HepG2 (cell line): ENCODE results near the gene ABCC1. TPM values are rescaled to one million over a fixed set of nuclear protein-coding genes. Genes with fewer than 3 reads are reported as not detected.
A peak's percentile ranks its signal among the peaks of the same experiment; 100 is the strongest.

Experiments
- ARHGAP35 ChIP-seq: sonication (generic); formaldehyde crosslinking; IDR thresholded peaks from 2 replicates; pipeline ENCODE4 v1.9.0; 2022; ENCODE audit warnings: mild to moderate bottlenecking, inconsistent platforms, moderate library complexity, missing genetic modification reagents, borderline replicate concordance
- DDIT3 ChIP-seq: sonication (generic); formaldehyde crosslinking; IDR thresholded peaks from 2 replicates; pipeline ENCODE4 v1.4.0; 2020; ENCODE audit warnings: mild to moderate bottlenecking, missing genetic modification reagents
- ELF1 ChIP-seq: sonication (generic); formaldehyde crosslinking; IDR thresholded peaks from 2 replicates; pipeline ENCODE4 v1.4.0; 2020; ENCODE audit warnings: missing genetic modification reagents
- ETV5 ChIP-seq: IDR thresholded peaks from 2 replicates; pipeline ENCODE4 v1.6.1; 2018; ENCODE audit warnings: missing biosample characterization, missing genetic modification reagents, inconsistent platforms, borderline replicate concordance
- FOXO1 ChIP-seq: sonication (generic); formaldehyde crosslinking; IDR thresholded peaks from 2 replicates; pipeline ENCODE4 v1.4.0; 2020; ENCODE audit warnings: missing genetic modification reagents
- HOXD1 ChIP-seq: sonication (generic); formaldehyde crosslinking; IDR thresholded peaks from 2 replicates; pipeline ENCODE4 v1.5.0; 2020; ENCODE audit warnings: missing genetic modification reagents
- KDM5A ChIP-seq: fragments of 200-600 bp; sonication (generic); IDR thresholded peaks from 2 replicates; pipeline ENCODE4 v1.7.0; 2018; ENCODE audit warnings: antibody characterized with exemption, mild to moderate bottlenecking, low read length, borderline replicate concordance
- MIXL1 ChIP-seq: IDR thresholded peaks from 2 replicates; pipeline ENCODE4 v1.6.1; 2016
- MYC ChIP-seq: sonication (generic); formaldehyde crosslinking; IDR thresholded peaks from 2 replicates; pipeline ENCODE4 v1.9.0; 2021; ENCODE audit warnings: missing genetic modification reagents, borderline replicate concordance
- SALL2 ChIP-seq: sonication (generic); formaldehyde crosslinking; IDR thresholded peaks from 2 replicates; pipeline ENCODE4 v1.8.1; 2023; ENCODE audit warnings: mild to moderate bottlenecking, missing genetic modification reagents, inconsistent platforms
- TBX2 ChIP-seq: sonication (generic); formaldehyde crosslinking; IDR thresholded peaks from 2 replicates; pipeline ENCODE4 v1.5.0; 2020; ENCODE audit warnings: missing genetic modification reagents, mild to moderate bottlenecking, borderline replicate concordance
- TCF7 ChIP-seq: sonication (generic); IDR thresholded peaks from 2 replicates; pipeline ENCODE4 v1.6.1; 2016; ENCODE audit warnings: antibody characterized with exemption, low read depth
- ZBTB44 ChIP-seq: sonication (generic); formaldehyde crosslinking; IDR thresholded peaks from 2 replicates; pipeline ENCODE4 v1.4.0; 2020; ENCODE audit warnings: missing genetic modification reagents
- ZFP82 ChIP-seq: sonication (generic); formaldehyde crosslinking; IDR thresholded peaks from 2 replicates; pipeline ENCODE4 v1.5.1; 2020; ENCODE audit warnings: mild to moderate bottlenecking, missing genetic modification reagents, borderline replicate concordance
- ZMYM3 ChIP-seq: sonication (generic); formaldehyde crosslinking; IDR thresholded peaks from 2 replicates; pipeline ENCODE4 v1.5.1; 2020; ENCODE audit warnings: mild to moderate bottlenecking, missing genetic modification reagents
- ZNF260 ChIP-seq: sonication (generic); formaldehyde crosslinking; IDR thresholded peaks from 2 replicates; pipeline ENCODE4 v1.4.0; 2020; ENCODE audit warnings: missing genetic modification reagents, low read depth, mild to moderate bottlenecking, borderline replicate concordance
- ZNF292 ChIP-seq: sonication (generic); formaldehyde crosslinking; IDR thresholded peaks from 2 replicates; pipeline ENCODE4 v1.8.1; 2022; ENCODE audit warnings: mild to moderate bottlenecking, low read depth, missing genetic modification reagents, borderline replicate concordance
- ZNF512B ChIP-seq: sonication (generic); formaldehyde crosslinking; IDR thresholded peaks from 2 replicates; pipeline ENCODE4 v1.5.1; 2020; ENCODE audit warnings: missing genetic modification reagents, mild to moderate bottlenecking, borderline replicate concordance
- ZNF720 ChIP-seq: sonication (generic); formaldehyde crosslinking; IDR thresholded peaks from 2 replicates; pipeline ENCODE4 v1.4.0; 2020; ENCODE audit warnings: missing genetic modification reagents
- ZNF776 ChIP-seq: sonication (generic); formaldehyde crosslinking; IDR thresholded peaks from 2 replicates; pipeline ENCODE4 v1.4.0; 2020; ENCODE audit warnings: mild to moderate bottlenecking, missing genetic modification reagents
- ZNF781 ChIP-seq: sonication (generic); formaldehyde crosslinking; IDR thresholded peaks from 2 replicates; pipeline ENCODE4 v1.5.1; 2020; ENCODE audit warnings: borderline replicate concordance, mild to moderate bottlenecking, missing genetic modification reagents; ENCODE audit errors: not compliant biosample characterization
- ZNF792 ChIP-seq: IDR thresholded peaks from 2 replicates; pipeline ENCODE4 v1.6.1; 2016
- ZNF816 ChIP-seq: sonication (generic); formaldehyde crosslinking; IDR thresholded peaks from 2 replicates; pipeline ENCODE4 v1.8.0; 2022; ENCODE audit warnings: missing genetic modification reagents, mild to moderate bottlenecking, borderline replicate concordance
- ZSCAN25 ChIP-seq: sonication (generic); formaldehyde crosslinking; IDR thresholded peaks from 2 replicates; pipeline ENCODE4 v1.8.0; 2022; ENCODE audit warnings: mild to moderate bottlenecking, missing genetic modification reagents
- polyA plus RNA-seq, 8 experiments: library from polyadenylated mRNA; depleted of rRNA in 3 of 8; stranded (reverse) in 7 of 8; unstranded in 1 of 8; fragments of >200 nt; fragmentation: Illumina TruSeq in 4 of 8; extraction: Trizol in 4 of 8; gene quantifications; 2 replicates each; pipeline versions ENCODE4 v1.2.1 to v1.2.3, GENCODE V29; 2011 to 2016; ENCODE audit warnings: low read depth in 4 of 8, missing spikeins in 1 of 8, mixed read lengths in 1 of 8; ENCODE audit not compliant: insufficient read depth in 1 of 8
- total RNA-seq, 5 experiments: library from RNA; depleted of rRNA; stranded (reverse); fragments of >200 nt; fragmentation: Illumina TruSeq; extraction: Trizol; gene quantifications; 2 replicates each; pipeline ENCODE4 v1.2.3, GENCODE V29; 2016; ENCODE audit warnings: low read depth in 1 of 5

The ABCC1 gene
- total and polyA plus RNA-seq, 2 of the 13 experiments (the other 11 are each of a cell fraction or from before 2014, with no cell fraction given), result 13.0 to 30.6 TPM

- TF ChIP-seq MIXL1 (peak; percentile 54), ZNF776 (CRISPR knock-in tag) (no peak), ZMYM3 (peak; percentile 83), MYC (CRISPR knock-in tag) (peak; percentile 22; the same call in 1 of the 2 replicates), HOXD1 (CRISPR knock-in tag) (0 out of 2 replicates have a peak, but pooled peaks have one; percentile 26), KDM5A (no peak), TCF7 (peak; percentile 40; the same call in 1 of the 2 replicates), ZNF792 (CRISPR knock-in tag) (peak; percentile 57; the same call in 1 of the 2 replicates), TBX2 (CRISPR knock-in tag) (0 out of 2 replicates have a peak, but pooled peaks have one; percentile 30), ZNF816 (0 out of 2 replicates have a peak, but pooled peaks have one; percentile 25), ZFP82 (no peak), FOXO1 (CRISPR knock-in tag) (peak; percentile 52; the same call in 1 of the 2 replicates), ZNF292 (CRISPR knock-in tag) (peak; percentile 79; the same call in 1 of the 2 replicates), SALL2 (CRISPR knock-in tag) (no peak), ZNF512B (CRISPR knock-in tag) (no peak), DDIT3 (no peak), ETV5 (CRISPR knock-in tag) (0 out of 2 replicates have a peak, but pooled peaks have one; percentile 14), ELF1 (CRISPR knock-in tag) (no peak; the same call in 1 of the 2 replicates), ZNF720 (no peak), ZBTB44 (CRISPR knock-in tag) (no peak), ARHGAP35 (CRISPR knock-in tag) (no peak), ZNF260 (CRISPR knock-in tag) (no peak), ZNF781 (no peak), ZSCAN25 (CRISPR knock-in tag) (peak; percentile 48; the same call in 1 of the 2 replicates)
These were observed 20.9 kb upstream of the ABCC1 start (continued) for GRCh38 chr16:15928261-15929104.
